Kidney epithelial cell (primary cell): Measurements from ENCODE around the gene NUP85. TPM values are rescaled to one million over a fixed set of nuclear protein-coding genes. Genes with fewer than 3 reads are reported as not detected.

Experiments used
- DNase-seq: peaks from one replicate; pipeline ENCODE4 v3.0.0-alpha.2; 2010; ENCODE audit warnings: low read depth
- H3K27me3 ChIP-seq: 2 replicates; pipeline ENCODE4 v1.6.0; 2011; ENCODE audit warnings: low read length; ENCODE audit not compliant: control insufficient read depth, insufficient read depth
- H3K36me3 ChIP-seq: 2 replicates; pipeline ENCODE4 v1.5.1; 2011; ENCODE audit warnings: low read length; ENCODE audit not compliant: control insufficient read depth, insufficient read depth
- H3K4me3 ChIP-seq: 2 replicates; pipeline ENCODE4 v1.5.1; 2011; ENCODE audit warnings: low read depth, mild to moderate bottlenecking, control low read depth, low read length
- CTCF ChIP-seq: IDR thresholded peaks from 2 replicates; pipeline ENCODE4 v1.5.1; 2011; ENCODE audit warnings: mild to moderate bottlenecking, moderate library complexity, low read length, control low read depth, inconsistent platforms; ENCODE audit not compliant: insufficient read depth, poor library complexity, severe bottlenecking
- total RNA-seq: library from RNA; depleted of rRNA; stranded (reverse); fragments of >200 nt; gene quantifications from 2 replicates; pipeline ENCODE4 v1.2.3, GENCODE V29; 2015

The NUP85 gene
- total RNA-seq, 1 donor from 2014 or later, result 37.2 TPM

DNA sequence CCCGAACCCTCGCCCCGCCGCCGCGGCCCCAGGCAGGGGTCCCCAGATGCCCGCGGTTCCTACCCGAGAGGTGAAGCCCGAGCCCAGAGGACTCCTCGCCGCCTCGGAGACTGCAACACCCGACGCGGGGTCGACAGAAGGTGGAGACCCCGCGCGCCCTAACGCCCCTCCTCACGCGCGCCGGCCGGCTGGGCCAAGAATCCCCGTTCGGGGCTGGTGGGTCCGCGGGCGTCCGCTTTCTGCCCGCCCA, 23.2 kb upstream of the NUP85 start:
- Histone ChIP-seq H3K4me3 (peak overlapping the region; percentile 98), H3K36me3 (no peaks in the 10 kb centered on the region), H3K27me3 (no peaks in the 10 kb centered on the region)
- no peak for TF ChIP-seq CTCF
- DNase-seq, result no peak

- Histone ChIP-seq H3K4me3 (peak within 1 kb of the TSS; percentile 98), H3K27me3 (no peaks in the 10 kb centered on the region), H3K36me3 (no peaks in the 10 kb centered on the region)
- no peak for TF ChIP-seq CTCF
- DNase-seq, result peak; percentile 61
These were observed 22.7 kb upstream of the NUP85 start, which contains the start of gene SUMO2 for GRCh38 chr17:75182569-75183436. Gene SUMO2, minus strand, starts transcription at chr17:75182959. Its CDS starts 125 bp downstream, at chr17:75182834.

DNA sequence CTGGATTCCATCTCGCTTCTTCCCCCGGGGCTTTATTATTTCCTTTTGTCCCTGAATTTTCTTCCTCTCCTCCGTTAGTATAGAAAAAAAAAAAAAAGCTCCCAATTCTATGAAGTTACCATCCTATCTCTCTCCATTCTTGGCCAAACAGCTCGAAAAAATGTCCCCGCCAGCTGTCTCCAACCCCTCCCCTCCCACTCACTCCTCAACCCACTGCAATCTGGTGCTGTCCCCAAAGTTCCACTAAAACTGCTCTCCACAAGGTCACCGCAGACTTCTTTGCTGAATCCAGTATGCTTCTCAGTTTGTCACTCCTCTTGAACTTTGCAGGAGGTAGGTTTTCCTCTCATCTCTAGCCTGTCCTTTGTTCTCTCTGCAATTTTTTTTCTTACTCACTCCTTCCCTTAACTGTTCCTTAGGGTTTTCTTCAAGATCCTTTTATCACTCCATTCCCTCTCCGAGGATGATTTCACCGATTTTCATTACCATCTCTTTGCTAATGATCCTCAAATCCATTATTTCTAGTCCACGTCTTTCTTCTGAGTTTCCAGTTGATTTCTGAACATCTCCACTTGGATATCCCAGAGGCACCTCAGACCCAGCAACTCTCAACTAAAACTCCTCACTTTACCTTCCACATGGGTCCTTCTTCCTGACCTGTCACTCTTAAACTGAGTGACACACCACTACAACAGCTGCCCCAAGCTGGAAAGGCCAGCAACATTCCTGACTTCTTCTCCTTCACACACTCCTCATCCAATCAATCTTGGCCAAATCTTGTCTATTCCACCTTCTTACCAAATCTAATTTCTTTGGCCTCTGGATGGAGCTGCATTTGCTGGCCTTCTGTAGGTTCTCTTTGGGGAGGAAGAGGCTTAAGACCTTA, 21.2 kb upstream of the NUP85 start:
- no peak overlapping the region for H3K4me3 ChIP-seq
- no peak for TF ChIP-seq CTCF
- H3K27me3 ChIP-seq, result no peaks in the 10 kb centered on the region
- no peak for DNase-seq
- no peaks in the 10 kb centered on the region for H3K36me3 ChIP-seq

DNA sequence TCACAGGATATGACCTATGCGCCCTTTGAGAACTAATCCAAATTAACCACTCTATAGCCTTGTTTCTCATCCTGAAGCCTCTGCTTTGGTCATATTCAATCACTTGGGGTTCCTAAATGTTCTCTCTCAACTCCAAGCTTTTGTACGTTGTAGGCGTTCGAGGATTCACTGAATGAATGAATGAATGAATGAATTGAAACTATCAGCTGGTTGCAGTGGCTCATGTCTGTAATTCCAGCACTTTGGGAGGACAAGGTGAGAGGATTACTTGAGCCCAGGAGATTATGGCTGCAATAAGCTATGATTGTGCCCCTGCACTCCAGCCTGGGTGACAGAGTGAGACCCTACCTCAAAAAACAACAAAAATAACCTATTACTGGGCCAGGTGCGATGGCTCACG, 16.9 kb upstream of the NUP85 start:
- Histone ChIP-seq H3K36me3 (no peaks in the 10 kb centered on the region), H3K4me3 (no peak overlapping the region), H3K27me3 (no peaks in the 10 kb centered on the region)
- no peak for DNase-seq
- no peak for TF ChIP-seq CTCF

DNA sequence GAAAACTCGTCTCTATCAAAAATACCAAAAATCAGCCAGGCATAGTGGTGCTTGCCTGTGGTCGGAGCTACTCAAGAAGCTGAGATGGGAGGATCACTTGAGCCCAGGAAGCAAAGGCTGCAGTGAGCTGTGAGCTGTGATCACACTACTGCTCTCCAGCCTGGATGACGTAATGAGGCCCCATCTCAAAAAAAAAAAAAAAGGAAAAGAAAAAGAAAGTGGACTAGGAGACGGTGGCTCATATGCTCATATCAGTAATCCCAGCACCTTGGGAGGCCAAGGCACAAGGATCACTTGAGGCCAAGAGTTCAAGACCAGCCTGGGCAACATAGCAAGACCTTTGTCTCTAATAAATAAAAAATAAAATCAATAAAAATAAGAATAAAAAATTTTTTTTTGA, 13.9 kb upstream of the NUP85 start:
- Histone ChIP-seq H3K4me3 (no peak overlapping the region), H3K36me3 (no peaks in the 10 kb centered on the region), H3K27me3 (no peaks in the 10 kb centered on the region)
- peak; percentile 52 for DNase-seq
- TF ChIP-seq CTCF, result no peak

DNA sequence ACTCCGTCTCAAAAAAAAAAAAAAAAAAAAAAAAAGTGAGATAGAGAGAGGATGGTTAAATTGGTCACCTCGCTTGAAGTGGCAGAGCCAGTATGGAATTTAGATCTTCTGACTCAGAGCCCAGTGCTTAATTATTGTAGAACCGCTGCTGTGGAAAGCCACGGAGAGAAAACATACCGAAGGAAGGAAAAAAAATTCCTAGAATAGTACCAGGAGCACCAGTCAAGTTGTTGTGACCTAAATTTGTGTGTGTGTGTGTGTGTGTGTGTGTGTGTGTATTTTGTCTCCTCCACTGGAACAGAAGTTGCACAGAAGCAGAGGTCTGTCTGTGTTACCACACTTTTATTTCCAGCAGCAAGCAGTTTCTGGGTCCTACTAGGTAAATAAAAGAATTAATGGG, 10.6 kb upstream of the NUP85 start:
- no peak for TF ChIP-seq CTCF
- no peaks in the 10 kb centered on the region for H3K27me3 ChIP-seq
- no peak overlapping the region for H3K4me3 ChIP-seq
- no peaks in the 10 kb centered on the region for H3K36me3 ChIP-seq
- DNase-seq, result peak; percentile 84
